Naive B cell (primary cell): ENCODE measurements around the gene CERS1. TPM values are rescaled to one million over a fixed set of nuclear protein-coding genes. Genes with fewer than 3 reads are reported as not detected.

ENCODE experiments used
- ATAC-seq, 2 donors: fragments of 150-1000 bp; cut with Tn5 transposase; 2 replicates each; pipeline ENCODE4 v1.10.0; 2021; ENCODE audit warnings: low read depth in 2 of 2, mild to moderate bottlenecking in 2 of 2, moderate library complexity in 2 of 2
- DNase-seq: peaks from one replicate; pipeline ENCODE4 v3.0.0; 2022
- H3K27ac Mint-ChIP-seq, 6 donors: one replicate each; pipeline ENCODE4 v1.8.0; 2020 to 2022; ENCODE audit warnings: mild to moderate bottlenecking in 6 of 6, mixed read lengths in 6 of 6, moderate library complexity in 5 of 6, inconsistent platforms in 2 of 6
- H3K27me3 Mint-ChIP-seq, 3 donors: one replicate each; pipeline ENCODE4 v1.8.0; 2021 to 2022; ENCODE audit warnings: mixed read lengths in 3 of 3, mild to moderate bottlenecking in 1 of 3
- H3K36me3 Mint-ChIP-seq, 2 donors: one replicate each; pipeline ENCODE4 v1.8.0; 2020 to 2022; ENCODE audit warnings: mixed read lengths in 2 of 2, inconsistent platforms in 1 of 2, mild to moderate bottlenecking in 1 of 2
- H3K4me1 Mint-ChIP-seq, 3 donors: one replicate each; pipeline ENCODE4 v1.8.0; 2020 to 2022; ENCODE audit warnings: mixed read lengths in 3 of 3, inconsistent platforms in 1 of 3, mild to moderate bottlenecking in 1 of 3, moderate library complexity in 1 of 3
- H3K4me3 Mint-ChIP-seq, 8 donors: one replicate each; pipeline ENCODE4 v1.8.0; 2020 to 2022; ENCODE audit warnings: mild to moderate bottlenecking in 8 of 8, mixed read lengths in 8 of 8, moderate library complexity in 8 of 8, inconsistent platforms in 2 of 8
- H3K9me3 Mint-ChIP-seq, 7 donors: one replicate each; pipeline ENCODE4 v1.8.0; 2020 to 2022; ENCODE audit warnings: mixed read lengths in 7 of 7, mild to moderate bottlenecking in 5 of 7, inconsistent platforms in 2 of 7, moderate library complexity in 1 of 7
- polyA plus RNA-seq, 6 donors: library from polyadenylated mRNA; unstranded; fragments of 300-500 nt; fragmentation: Illumina TruSeq; gene quantifications; one replicate each; pipeline ENCODE4 v1.2.3, GENCODE V29; 2021; ENCODE audit warnings: low read depth in 6 of 6

The CERS1 gene
- polyA plus RNA-seq, 6 donors from 2014 or later = 0.15 TPM; not detected in 5

DNA sequence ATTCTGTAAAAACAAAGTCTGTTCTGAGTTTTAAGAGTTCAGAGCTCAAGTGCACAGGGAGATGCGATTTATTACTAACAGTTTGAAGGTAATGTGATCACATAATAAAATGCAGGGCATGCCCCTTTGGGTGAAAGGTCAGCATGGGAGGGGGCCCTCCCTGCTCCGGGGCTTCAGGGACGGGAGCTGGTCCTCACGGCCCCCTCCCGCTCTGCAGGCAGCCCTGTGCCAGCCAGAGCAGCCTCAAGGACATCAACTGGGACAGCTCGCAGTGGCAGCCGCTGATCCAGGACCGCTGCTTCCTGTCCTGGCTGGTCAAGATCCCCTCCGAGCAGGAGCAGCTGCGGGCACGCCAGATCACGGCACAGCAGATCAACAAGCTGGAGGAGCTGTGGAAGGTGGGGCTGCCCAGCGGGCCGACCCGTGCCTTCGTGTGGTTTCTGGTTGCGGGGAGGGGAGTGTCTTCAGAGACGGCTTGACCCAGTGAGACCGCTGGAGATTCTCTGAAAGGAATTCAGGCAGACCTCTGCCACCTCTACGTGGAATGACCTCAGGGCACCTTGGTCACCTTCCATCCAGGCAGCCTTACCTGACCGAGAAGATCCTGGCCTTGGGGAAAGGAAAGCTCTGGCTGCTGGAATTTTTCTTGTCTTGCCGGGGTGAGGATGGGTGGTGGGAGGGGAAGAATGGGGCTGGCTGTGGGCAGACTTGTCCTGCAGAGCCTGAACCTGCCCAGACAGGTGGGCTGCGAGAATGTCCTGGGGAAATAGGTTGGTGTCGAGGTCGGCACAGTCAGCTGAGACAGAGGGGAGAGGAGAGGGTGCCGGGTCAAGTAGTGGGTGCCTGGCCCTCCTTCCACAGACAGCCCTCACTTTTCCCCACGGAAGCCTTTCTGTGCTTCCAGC is 45.2 kb downstream of the CERS1 start:
- ATAC-seq = no peak
- Mint-ChIP-seq H3K4me3 (no peak overlapping the region), H3K27me3 (no peaks in the 10 kb centered on the region), H3K36me3 (peaks cover 0 to 10% of the 10 kb centered on the region in 2 donors), H3K27ac (peak overlapping the region in 2 of 6 donors; percentile 30 to 81), H3K4me1 (peaks cover 32 to 40% (median 39%) of the 10 kb centered on the region in 3 donors), H3K9me3 (no peaks in the 10 kb centered on the region)
- DNase-seq = no peak

DNA sequence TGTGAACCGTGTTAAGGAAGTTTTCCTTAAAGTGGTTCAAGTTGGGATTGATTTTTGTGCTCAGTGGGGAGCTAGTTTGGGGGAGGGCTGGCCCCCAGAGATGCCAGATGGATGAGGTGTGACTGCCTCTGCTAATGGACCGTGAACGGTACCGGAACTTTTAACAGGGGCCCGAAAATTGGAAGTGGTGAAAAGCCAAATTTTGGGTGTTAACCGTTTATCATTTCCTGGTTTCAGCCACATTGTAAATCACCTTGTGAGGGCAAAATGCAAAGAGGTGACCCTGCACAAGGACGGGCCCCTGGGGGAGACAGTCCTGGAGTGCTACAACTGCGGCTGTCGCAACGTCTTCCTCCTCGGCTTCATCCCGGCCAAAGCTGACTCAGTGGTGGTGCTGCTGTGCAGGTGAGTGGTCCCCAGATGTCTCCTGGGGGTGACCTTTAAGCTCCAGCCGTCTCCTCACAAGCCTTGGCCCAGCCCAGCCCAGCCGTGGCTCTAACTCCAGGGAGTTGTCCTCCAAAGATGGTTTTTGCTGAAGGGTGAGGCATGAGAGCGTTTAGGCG is 46.0 kb downstream of the CERS1 start:
- H3K9me3 Mint-ChIP-seq = no peaks in the 10 kb centered on the region
- H3K4me3 Mint-ChIP-seq = peak overlapping the region in 2 of 8 donors; percentile 48 to 62
- DNase-seq (no peak), ATAC-seq (no peak)
- peak overlapping the region in 4 of 6 donors; percentile 12 to 83 (median 75) for H3K27ac Mint-ChIP-seq
- H3K36me3 Mint-ChIP-seq = peaks cover 0 to 6% of the 10 kb centered on the region in 2 donors
- H3K27me3 Mint-ChIP-seq = no peaks in the 10 kb centered on the region
- peaks cover 37 to 48% (median 46%) of the 10 kb centered on the region in 3 donors for H3K4me1 Mint-ChIP-seq

DNA sequence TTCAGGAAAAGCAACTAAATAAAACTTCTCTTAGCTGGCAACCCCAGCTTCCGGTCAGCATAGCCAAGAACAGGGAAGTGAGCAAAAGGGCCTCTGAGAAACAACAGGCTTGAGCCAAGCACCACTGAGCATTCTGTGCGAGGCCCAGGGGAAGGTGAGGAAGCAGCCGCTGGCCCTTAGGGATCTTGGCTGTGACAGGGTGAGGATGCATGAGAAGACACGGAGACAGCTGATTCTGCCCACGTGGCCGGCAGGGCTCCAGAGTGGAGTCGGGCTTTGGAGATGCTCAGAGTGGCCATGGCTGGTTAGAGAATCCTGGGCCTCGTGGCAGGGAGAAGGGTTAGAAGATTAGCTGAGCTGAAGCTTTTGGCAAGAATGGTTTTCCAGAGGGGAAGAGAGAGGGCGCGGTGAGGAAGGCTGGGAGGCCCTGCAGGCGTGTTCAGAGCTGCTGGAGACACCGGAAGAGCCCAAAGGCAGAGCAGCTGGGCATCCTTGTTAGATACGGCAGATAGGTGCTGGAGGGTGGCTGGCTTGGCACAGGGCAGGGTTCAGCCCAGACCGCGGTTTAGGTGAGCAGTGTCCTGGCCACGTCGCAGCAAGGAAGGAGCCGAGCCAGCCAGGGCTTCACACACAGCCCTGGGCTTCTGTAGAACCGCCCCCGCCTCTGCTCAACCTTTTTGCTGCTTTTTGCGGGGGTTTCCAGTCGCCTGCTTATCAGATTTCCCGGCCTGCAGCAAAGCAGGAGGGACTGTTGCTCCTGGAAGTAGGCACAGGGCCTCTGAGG is 46.9 kb downstream of the CERS1 start:
- Mint-ChIP-seq H3K9me3 (no peaks in the 10 kb centered on the region), H3K4me3 (peak overlapping the region in 3 of 8 donors; percentile 48 to 62 (median 53)), H3K27me3 (no peaks in the 10 kb centered on the region), H3K4me1 (peaks cover 38 to 57% (median 52%) of the 10 kb centered on the region in 3 donors), H3K36me3 (peaks cover 0 to 6% of the 10 kb centered on the region in 2 donors), H3K27ac (peak overlapping the region in 4 of 6 donors; percentile 54 to 85 (median 75))
- no peak for DNase-seq
- ATAC-seq = peak in 1 of 2 donors; percentile 27

DNA sequence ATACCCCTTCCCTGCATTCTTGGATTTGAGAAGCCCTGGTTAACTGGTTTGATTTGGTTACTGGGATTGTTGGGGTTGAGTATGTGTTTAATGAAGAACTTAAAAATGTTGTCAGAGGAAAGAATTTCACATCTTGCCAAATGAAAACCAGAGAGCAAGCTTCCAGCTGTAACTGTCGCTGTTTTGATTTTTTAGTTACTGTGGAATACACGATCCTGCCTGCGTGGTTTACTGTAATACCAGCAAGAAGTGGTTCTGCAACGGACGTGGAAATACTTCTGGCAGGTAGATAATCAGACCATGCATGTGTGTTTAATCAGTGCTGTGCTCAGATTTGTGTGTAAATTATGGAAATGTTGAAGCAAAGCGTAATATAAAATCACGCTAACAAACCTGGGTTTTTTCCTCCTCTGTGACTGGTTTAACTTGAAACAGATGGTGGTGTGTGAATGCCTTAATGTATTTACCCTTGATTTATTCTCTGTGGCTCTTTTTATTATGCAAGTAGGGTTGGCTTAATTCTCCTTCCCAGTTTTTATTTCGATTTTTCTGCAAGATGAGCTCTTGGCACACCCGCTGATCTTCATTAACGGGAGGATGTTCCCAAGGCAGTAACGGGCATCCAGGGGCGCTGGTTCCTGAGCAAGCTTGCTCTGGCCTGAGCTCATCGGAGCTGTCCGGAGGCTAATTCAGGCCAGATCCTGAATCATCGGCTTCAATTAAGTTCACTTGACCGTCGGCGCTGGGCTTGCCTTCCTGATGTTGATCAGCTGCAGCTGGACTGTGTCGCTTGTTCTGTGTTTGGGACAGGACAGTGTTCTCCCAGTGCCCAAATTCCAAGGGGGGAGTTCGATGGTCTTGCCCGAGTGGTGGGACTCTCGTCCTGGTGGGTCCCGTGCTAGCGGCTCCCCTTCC is 48.2 kb downstream of the CERS1 start:
- H3K4me3 Mint-ChIP-seq = peak overlapping the region in 2 of 8 donors; percentile 34 to 44
- peaks cover 49 to 67% (median 65%) of the 10 kb centered on the region in 3 donors for H3K4me1 Mint-ChIP-seq
- H3K27ac Mint-ChIP-seq = peak overlapping the region in 1 of 6 donors; percentile 28
- no peak for DNase-seq
- no peaks in the 10 kb centered on the region for H3K27me3 Mint-ChIP-seq
- no peak for ATAC-seq
- H3K9me3 Mint-ChIP-seq = no peaks in the 10 kb centered on the region
- H3K36me3 Mint-ChIP-seq = no peaks in the 10 kb centered on the region

DNA sequence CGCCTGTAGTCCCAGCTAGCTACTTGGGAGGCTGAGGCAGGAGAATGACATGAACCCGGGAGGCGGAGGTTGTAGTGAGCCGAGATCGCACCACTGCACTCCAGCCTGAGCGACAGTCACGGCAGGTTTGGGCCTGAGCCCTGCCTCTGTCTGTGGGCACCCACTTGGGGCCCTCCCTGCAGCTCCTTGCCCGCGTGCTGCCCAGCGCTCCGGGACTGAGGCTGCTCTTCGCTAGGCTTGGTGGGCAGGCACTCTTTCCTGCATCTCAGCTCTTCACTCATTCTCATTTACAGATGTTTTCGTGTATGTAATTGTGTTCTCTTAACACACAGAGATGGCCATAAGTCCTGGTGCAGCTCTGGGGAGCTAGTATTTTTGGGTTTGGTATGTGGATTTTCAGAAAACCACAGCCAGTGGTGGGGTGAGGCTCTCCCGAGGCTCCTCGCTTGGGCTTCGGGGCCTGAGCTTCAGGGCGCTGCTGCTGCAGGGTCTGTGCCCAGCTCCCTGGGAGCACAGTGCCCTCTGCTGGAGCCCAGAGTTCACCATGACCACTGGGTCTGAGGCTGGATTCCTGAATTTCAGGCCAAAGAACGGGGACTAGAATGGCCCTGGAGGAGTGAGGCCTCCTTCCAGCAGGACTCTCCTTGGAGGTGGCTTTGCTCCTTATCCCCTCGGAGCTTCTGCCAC is 49.0 kb downstream of the CERS1 start:
- peak overlapping the region in 2 of 8 donors; percentile 34 to 44 for H3K4me3 Mint-ChIP-seq
- H3K36me3 Mint-ChIP-seq = no peaks in the 10 kb centered on the region
- no peaks in the 10 kb centered on the region for H3K27me3 Mint-ChIP-seq
- peak overlapping the region in 2 of 6 donors; percentile 49 to 72 for H3K27ac Mint-ChIP-seq
- peak; percentile 86 to 96 for ATAC-seq
- H3K4me1 Mint-ChIP-seq = peaks cover 53 to 70% (median 69%) of the 10 kb centered on the region in 3 donors
- H3K9me3 Mint-ChIP-seq = no peaks in the 10 kb centered on the region
- DNase-seq = peak; percentile 60

DNA sequence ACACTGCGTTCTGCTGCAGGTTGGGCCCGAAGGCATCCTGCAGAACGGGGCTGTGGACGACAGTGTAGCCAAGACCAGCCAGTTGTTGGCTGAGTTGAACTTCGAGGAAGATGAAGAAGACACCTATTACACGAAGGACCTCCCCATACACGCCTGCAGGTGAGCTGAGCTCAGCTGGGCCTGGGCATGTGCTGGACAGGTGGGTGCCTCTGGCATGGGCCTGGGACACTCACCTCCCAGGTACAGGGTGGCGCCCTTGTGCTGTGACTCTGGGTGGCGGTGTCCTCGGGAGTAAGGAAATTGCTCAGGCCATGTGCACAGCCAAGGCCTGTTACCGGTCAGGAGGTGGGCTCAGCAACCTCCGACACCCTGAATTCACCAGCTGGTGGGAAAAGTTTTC is 50.0 kb downstream of the CERS1 start:
- peak overlapping the region in 1 of 8 donors; percentile 6 for H3K4me3 Mint-ChIP-seq
- DNase-seq (no peak), ATAC-seq (no peak)
- no peaks in the 10 kb centered on the region for H3K27me3 Mint-ChIP-seq
- peaks cover 62 to 81% (median 79%) of the 10 kb centered on the region in 3 donors for H3K4me1 Mint-ChIP-seq
- peak overlapping the region in 1 of 6 donors; percentile 51 for H3K27ac Mint-ChIP-seq
- no peaks in the 10 kb centered on the region for H3K36me3 Mint-ChIP-seq
- no peaks in the 10 kb centered on the region for H3K9me3 Mint-ChIP-seq

DNA sequence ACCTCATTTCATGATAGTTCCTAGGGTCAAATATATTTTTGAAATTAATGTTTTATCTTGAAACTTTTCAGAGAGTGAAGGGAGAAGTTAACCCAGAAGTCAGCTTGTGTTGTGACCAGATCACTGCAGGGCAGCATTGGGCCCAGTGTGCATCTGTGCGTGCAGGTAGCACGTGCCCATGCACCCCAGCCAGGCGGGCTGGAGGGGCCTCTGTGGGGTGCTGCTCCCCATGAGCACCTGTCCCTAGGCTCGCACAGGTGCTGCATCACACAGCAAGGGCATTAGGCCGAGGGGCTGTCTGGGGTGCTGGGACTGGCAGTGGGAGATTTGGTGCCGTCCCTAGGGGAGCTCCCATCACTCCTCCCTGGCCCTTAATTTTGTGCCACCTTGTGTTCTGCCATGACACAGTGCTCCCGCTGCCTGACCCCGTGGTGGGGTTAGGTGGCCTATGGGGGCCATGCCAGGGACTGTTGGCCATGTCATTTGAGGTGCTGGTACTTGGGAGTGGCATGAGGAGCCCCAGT is 51.1 kb downstream of the CERS1 start:
- Mint-ChIP-seq H3K27me3 (no peaks in the 10 kb centered on the region), H3K27ac (peak overlapping the region in 1 of 6 donors; percentile 62), H3K36me3 (no peaks in the 10 kb centered on the region), H3K9me3 (no peaks in the 10 kb centered on the region), H3K4me1 (peaks cover 67 to 89% (median 86%) of the 10 kb centered on the region in 3 donors), H3K4me3 (no peak overlapping the region)
- DNase-seq (no peak), ATAC-seq (no peak)

DNA sequence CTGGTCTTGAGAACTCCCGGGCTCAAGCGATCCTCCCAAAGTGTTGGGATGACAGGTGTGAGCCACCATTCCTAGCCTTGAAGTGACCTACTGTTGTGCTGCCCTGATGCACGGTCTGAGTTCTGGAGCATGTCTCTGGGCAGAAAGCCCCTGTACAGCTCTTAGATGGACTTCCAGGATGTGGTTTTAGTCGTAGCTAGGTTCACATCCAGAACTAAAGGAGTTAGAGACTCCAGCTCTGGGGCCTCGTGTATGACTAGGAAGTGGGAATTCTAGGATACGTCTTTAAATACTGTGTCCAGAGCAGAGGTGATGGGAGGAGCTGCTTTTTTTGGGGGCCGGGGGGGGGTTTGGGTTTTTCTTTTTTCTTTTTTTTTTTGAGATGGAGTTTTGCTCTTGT is 52.0 kb downstream of the CERS1 start:
- Mint-ChIP-seq H3K4me1 (peaks cover 61 to 86% (median 80%) of the 10 kb centered on the region in 3 donors), H3K27ac (peak overlapping the region in 3 of 6 donors; percentile 33 to 69 (median 37)), H3K9me3 (no peaks in the 10 kb centered on the region), H3K36me3 (no peaks in the 10 kb centered on the region), H3K27me3 (no peaks in the 10 kb centered on the region), H3K4me3 (no peak overlapping the region)
- DNase-seq (no peak), ATAC-seq (no peak)

DNA sequence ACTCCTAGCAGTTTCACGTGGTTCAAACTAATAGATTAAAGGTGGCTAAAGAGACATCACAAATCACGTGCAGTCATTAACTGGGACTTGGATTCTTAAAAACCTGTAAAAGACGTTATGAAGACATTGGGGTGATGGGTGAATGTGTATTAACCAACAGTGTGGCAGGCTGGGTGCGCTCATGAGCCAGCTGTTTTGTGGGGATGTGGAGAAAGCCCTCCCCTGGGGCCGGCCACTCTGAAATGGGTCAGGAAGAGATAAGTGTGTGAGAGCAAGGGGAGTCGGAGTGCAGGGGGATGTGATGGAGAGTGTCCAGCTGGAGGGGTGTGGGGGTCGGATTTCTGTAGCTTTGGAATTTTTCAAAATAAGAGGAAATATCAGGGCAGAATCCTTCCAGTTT is 53.8 kb downstream of the CERS1 start:
- Mint-ChIP-seq H3K27me3 (no peaks in the 10 kb centered on the region), H3K27ac (peak overlapping the region in 1 of 6 donors; percentile 8), H3K4me3 (peak overlapping the region in 1 of 8 donors; percentile 20), H3K36me3 (no peaks in the 10 kb centered on the region), H3K9me3 (no peaks in the 10 kb centered on the region), H3K4me1 (peaks cover 63 to 90% (median 75%) of the 10 kb centered on the region in 3 donors)
- DNase-seq = no peak
- ATAC-seq = no peak

DNA sequence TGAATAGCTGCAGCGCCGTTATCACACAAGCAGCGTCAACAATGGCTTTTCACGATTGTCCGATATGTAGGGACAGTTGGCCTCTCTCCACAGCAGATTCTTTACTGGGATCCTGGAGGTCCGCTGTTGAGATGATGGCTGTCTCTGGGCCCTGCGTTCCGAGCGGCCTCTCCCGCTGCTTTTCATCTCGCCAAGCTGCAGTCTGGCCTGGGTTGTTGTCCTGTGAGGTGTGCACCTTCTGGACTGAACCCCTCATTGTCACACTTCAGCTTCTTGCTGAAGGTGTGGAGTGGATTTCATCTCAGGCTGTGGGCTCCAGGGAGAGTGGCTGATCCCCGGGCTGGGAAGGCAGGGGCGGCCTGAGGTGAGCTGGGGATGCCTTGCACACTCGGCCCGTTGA is 54.6 kb downstream of the CERS1 start:
- Mint-ChIP-seq H3K36me3 (peaks cover 0 to 2% of the 10 kb centered on the region in 2 donors), H3K4me3 (peak overlapping the region in 1 of 8 donors; percentile 25)

DNA sequence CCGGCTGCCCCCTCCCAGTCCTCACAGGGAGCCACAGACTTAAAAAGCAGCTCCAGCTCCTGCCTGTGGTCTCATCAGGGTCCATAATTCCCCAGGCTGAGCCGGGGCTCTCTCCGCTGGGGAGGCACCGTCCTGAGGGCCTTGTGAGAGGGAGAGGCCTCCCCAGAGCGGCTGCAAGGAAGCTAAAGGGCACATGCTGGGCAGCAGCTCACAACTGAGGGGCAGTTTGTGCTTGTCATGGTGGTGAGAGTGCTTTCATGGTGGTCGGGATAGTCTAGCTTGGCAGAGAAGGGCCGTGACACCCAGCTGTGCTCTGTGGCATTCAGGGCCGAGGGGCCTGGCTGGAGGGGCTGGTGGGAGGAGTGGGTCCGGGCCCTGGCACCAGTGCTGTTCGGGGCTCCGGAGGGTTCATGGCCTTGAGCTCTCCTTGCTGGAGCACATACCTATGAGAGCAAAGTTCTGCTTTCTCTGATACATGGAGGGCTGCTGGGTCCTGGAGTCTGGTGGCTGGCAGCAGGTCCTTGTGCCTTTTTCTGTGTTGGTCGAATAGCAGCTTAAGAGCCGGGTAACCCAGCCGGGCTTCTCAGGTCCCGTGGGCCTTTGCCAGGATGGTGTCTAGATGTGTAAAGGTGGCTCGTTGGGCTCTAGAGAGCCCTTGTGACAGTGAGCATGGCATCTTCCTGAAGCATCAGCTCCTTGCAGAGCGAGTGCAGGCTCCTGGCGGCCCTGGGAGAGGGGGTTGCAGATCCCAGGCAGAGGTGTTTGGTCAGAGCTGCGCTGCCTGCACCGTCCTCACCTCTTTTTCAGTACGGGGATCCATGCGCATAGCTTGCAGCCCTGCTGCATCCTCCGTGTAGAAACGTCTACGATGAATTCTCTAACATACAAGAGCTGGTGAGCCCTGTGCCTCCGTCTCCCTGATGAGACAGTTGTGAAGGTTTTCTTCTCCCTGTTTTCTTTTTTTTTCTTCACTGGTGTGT is 55.4 kb downstream of the CERS1 start:
- DNase-seq (no peak), ATAC-seq (no peak)
- H3K9me3 Mint-ChIP-seq = no peaks in the 10 kb centered on the region
- H3K4me3 Mint-ChIP-seq = peak overlapping the region in 3 of 8 donors; percentile 36 to 59 (median 56)
- H3K4me1 Mint-ChIP-seq = peaks cover 63 to 89% (median 74%) of the 10 kb centered on the region in 3 donors
- H3K27ac Mint-ChIP-seq = peak overlapping the region in 2 of 6 donors; percentile 49 to 63
- H3K36me3 Mint-ChIP-seq = peaks cover 0 to 6% of the 10 kb centered on the region in 2 donors
- no peaks in the 10 kb centered on the region for H3K27me3 Mint-ChIP-seq

More for the DNA sequence above, 54.6 kb downstream of the CERS1 start:
- Mint-ChIP-seq H3K4me1 (peaks cover 60 to 89% (median 73%) of the 10 kb centered on the region in 3 donors), H3K27me3 (no peaks in the 10 kb centered on the region), H3K9me3 (no peaks in the 10 kb centered on the region), H3K27ac (peak overlapping the region in 2 of 6 donors; percentile 43 to 63)
- ATAC-seq = no peak
- DNase-seq = no peak
